Mesenchymal stem cell (in vitro differentiated cells and primary cell): ENCODE results near the gene TNFSF11.

Experiments
- DNase-seq: peaks from one replicate; pipeline ENCODE4 v3.0.0-alpha.2; 2013
- H2AFZ ChIP-seq: one replicate; pipeline ENCODE4 v1.6.1; 2013; ENCODE audit warnings: low read depth, mild to moderate bottlenecking, control low read depth, inconsistent platforms, low read length, moderate library complexity
- H2AK5ac ChIP-seq: 2 replicates; pipeline ENCODE4 v1.6.1; 2013; ENCODE audit warnings: low read length, moderate library complexity, mild to moderate bottlenecking, inconsistent platforms; ENCODE audit not compliant: severe bottlenecking
- H2BK120ac ChIP-seq: one replicate; pipeline ENCODE4 v1.6.1; 2013; ENCODE audit warnings: low read depth, mild to moderate bottlenecking, inconsistent platforms, low read length, moderate library complexity
- H2BK12ac ChIP-seq, 2 experiments: one replicate each; pipeline ENCODE4 v1.6.1; 2013; ENCODE audit warnings: inconsistent platforms in 2 of 2, low read length in 2 of 2, mild to moderate bottlenecking in 2 of 2, moderate library complexity in 2 of 2, control low read depth in 1 of 2
- H2BK15ac ChIP-seq: one replicate; pipeline ENCODE4 v1.6.1; 2013; ENCODE audit warnings: mild to moderate bottlenecking, low read depth, inconsistent platforms; ENCODE audit not compliant: poor library complexity, severe bottlenecking
- H2BK5ac ChIP-seq: 2 replicates; pipeline ENCODE4 v1.6.1; 2013; ENCODE audit warnings: low read depth, mild to moderate bottlenecking, low read length, control low read depth, inconsistent platforms; ENCODE audit not compliant: poor library complexity, severe bottlenecking
- H3K14ac ChIP-seq, 2 experiments: one replicate each; pipeline ENCODE4 v1.6.1; 2013; ENCODE audit warnings: inconsistent platforms in 2 of 2, low read length in 2 of 2, control low read depth in 1 of 2, mild to moderate bottlenecking in 1 of 2, moderate library complexity in 1 of 2
- H3K18ac ChIP-seq, 2 experiments: one replicate each; pipeline ENCODE4 v1.6.1; 2013; ENCODE audit warnings: inconsistent platforms in 2 of 2, low read length in 2 of 2, control low read depth in 1 of 2, low read depth in 1 of 2, mild to moderate bottlenecking in 1 of 2
- H3K23ac ChIP-seq, 2 experiments: one replicate each; pipeline ENCODE4 v1.6.1; 2013; ENCODE audit warnings: inconsistent platforms in 2 of 2, low read length in 2 of 2, mild to moderate bottlenecking in 2 of 2, moderate library complexity in 2 of 2, control low read depth in 1 of 2
- H3K27ac ChIP-seq: 2 replicates; pipeline ENCODE4 v1.5.1; 2013; ENCODE audit warnings: mild to moderate bottlenecking, moderate library complexity, low read length, control low read depth, inconsistent platforms; ENCODE audit not compliant: poor library complexity, severe bottlenecking
- H3K27me3 ChIP-seq, 2 experiments: 2 replicates each; pipeline versions ENCODE4 v1.6.1 to v1.7.0; 2013; ENCODE audit warnings: low read length in 2 of 2, mild to moderate bottlenecking in 2 of 2, moderate library complexity in 2 of 2, control low read depth in 1 of 2, inconsistent platforms in 1 of 2; ENCODE audit not compliant: control insufficient read depth in 1 of 2, insufficient read depth in 1 of 2
- H3K36me3 ChIP-seq, 2 experiments: 2 replicates each; pipeline versions ENCODE4 v1.6.1 to v1.7.0; 2013; ENCODE audit warnings: low read length in 2 of 2, control low read depth in 1 of 2, inconsistent platforms in 1 of 2, low read depth in 1 of 2, mild to moderate bottlenecking in 1 of 2; ENCODE audit not compliant: insufficient read depth in 2 of 2, control insufficient read depth in 1 of 2
- H3K4ac ChIP-seq, 2 experiments: one replicate each; pipeline ENCODE4 v1.6.1; 2013; ENCODE audit warnings: inconsistent platforms in 2 of 2, low read length in 2 of 2, mild to moderate bottlenecking in 2 of 2, moderate library complexity in 2 of 2, control low read depth in 1 of 2, low read depth in 1 of 2
- H3K4me1 ChIP-seq: 2 replicates; pipeline ENCODE4 v1.6.1; 2013; ENCODE audit warnings: low read depth, low read length, control low read depth; ENCODE audit not compliant: control insufficient read depth, insufficient read depth
- H3K4me2 ChIP-seq: 2 replicates; pipeline ENCODE4 v1.6.1; 2013; ENCODE audit warnings: low read length, mild to moderate bottlenecking, inconsistent platforms; ENCODE audit not compliant: poor library complexity, severe bottlenecking
- H3K4me3 ChIP-seq, 2 experiments: 2 replicates each; pipeline versions ENCODE4 v1.5.1 to v1.7.0; 2013; ENCODE audit warnings: low read length in 2 of 2, mild to moderate bottlenecking in 2 of 2, control low read depth in 1 of 2, low read depth in 1 of 2; ENCODE audit not compliant: insufficient read depth in 1 of 2
- H3K79me1 ChIP-seq: replicated peaks from 2 replicates; pipeline ENCODE4 v1.6.1; 2013; ENCODE audit warnings: mild to moderate bottlenecking, control low read depth, low read length, inconsistent platforms; ENCODE audit not compliant: poor library complexity, severe bottlenecking
- H3K9ac ChIP-seq: 2 replicates; pipeline ENCODE4 v1.7.0; 2013; ENCODE audit warnings: mild to moderate bottlenecking, low read length, moderate library complexity
- H3K9me3 ChIP-seq: 2 replicates; pipeline ENCODE4 v1.7.0; 2013; ENCODE audit warnings: mild to moderate bottlenecking, low read length; ENCODE audit not compliant: control insufficient read depth
- H4K8ac ChIP-seq: one replicate; pipeline ENCODE4 v1.6.1; 2013; ENCODE audit warnings: inconsistent platforms, mild to moderate bottlenecking, low read length, moderate library complexity
- H4K91ac ChIP-seq: one replicate; pipeline ENCODE4 v1.6.1; 2013; ENCODE audit warnings: mild to moderate bottlenecking, low read length, inconsistent platforms
- WGBS: methylation state at CpG from one replicate; pipeline ENCODE4 v1.1.7; 2013; ENCODE audit warnings: mixed read lengths; 5-methylcytosine and 5-hydroxymethylcytosine counted together

Gene TNFSF11

DNA sequence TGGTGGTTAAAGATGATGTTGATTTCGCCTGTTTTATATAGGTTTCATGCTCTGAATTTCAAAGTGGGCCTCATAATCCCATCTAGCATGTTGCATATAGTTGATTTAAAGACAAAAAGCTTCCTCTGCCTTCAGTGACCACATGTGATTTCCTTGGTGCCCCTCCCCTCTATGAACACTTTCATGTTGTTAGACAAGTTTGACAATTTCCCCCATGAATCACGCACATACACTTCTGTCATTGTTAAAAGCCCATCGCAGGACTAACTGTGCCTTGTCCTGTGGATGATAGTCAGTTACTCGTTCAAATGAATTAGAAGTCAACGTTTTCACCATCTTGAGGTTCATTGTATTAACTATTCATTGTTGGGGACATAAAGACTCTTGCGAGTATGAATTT lies 6.7 kb downstream of the TNFSF11 start:
- DNase-seq: no peak
- Histone ChIP-seq H2AK5ac (no peak overlapping the region), H3K4me3 (no peak overlapping the region), H3K4me2 (no peak overlapping the region), H2BK5ac (no peak overlapping the region), H3K4ac (no peak overlapping the region), H4K8ac (no peak overlapping the region), H3K4me1 (no peaks in the 10 kb centered on the region), H3K36me3 (no peaks in the 10 kb centered on the region), H3K18ac (no peak overlapping the region), H3K27ac (no peak overlapping the region), H3K27me3 (peaks cover 6 to 24% of the 10 kb centered on the region in 2 experiments), H2BK120ac (no peak overlapping the region), H3K9ac (no peak overlapping the region), H4K91ac (no peak overlapping the region), H3K14ac (no peak overlapping the region), H3K9me3 (no peaks in the 10 kb centered on the region), H2BK12ac (no peak overlapping the region), H2AFZ (no peak overlapping the region), H3K23ac (no peak overlapping the region), H2BK15ac (no peak overlapping the region), H3K79me1 (no peaks in the 10 kb centered on the region)
- 90% methylated on average over 4 of the region's 6 CpGs for WGBS

DNA sequence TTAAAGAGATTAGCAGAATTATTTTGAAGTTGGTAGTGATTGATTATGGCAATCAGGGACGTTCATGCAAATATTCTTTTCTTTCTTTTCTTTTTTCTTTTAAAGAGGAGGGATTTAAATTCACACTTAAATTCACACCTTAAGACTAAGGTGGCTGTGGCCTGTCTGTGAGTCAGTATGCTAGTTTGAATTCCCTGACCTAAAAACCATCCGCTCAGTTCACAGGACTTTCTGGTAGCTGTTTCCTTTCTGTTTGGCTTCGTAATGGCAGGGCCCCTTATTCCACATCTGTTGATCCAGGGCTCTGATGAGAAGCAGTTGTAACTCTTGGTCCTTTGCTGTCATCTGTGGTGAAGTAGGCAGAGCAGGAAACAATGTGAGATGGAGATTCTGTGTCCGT lies 7.5 kb downstream of the TNFSF11 start:
- no peaks in the 10 kb centered on the region for H3K36me3 ChIP-seq
- no peak overlapping the region for H3K18ac ChIP-seq
- DNase-seq: no peak
- no peaks in the 10 kb centered on the region for H3K79me1 ChIP-seq
- H3K23ac ChIP-seq: no peak overlapping the region
- no peak overlapping the region for H2BK120ac ChIP-seq
- no peak overlapping the region for H4K8ac ChIP-seq
- H3K4me3 ChIP-seq: no peak overlapping the region
- H3K4me1 ChIP-seq: no peaks in the 10 kb centered on the region
- WGBS: 62% methylated on average over 3 of the region's 4 CpGs
- no peak overlapping the region for H2AFZ ChIP-seq
- H3K27ac ChIP-seq: no peak overlapping the region
- no peak overlapping the region for H4K91ac ChIP-seq
- H3K9ac ChIP-seq: no peak overlapping the region
- no peak overlapping the region for H2AK5ac ChIP-seq
- H2BK15ac ChIP-seq: no peak overlapping the region
- H3K4ac ChIP-seq: no peak overlapping the region
- H3K14ac ChIP-seq: no peak overlapping the region
- no peaks in the 10 kb centered on the region for H3K9me3 ChIP-seq
- no peak overlapping the region for H2BK5ac ChIP-seq
- peaks cover 0 to 16% of the 10 kb centered on the region in 2 experiments for H3K27me3 ChIP-seq
- no peak overlapping the region for H2BK12ac ChIP-seq
- no peak overlapping the region for H3K4me2 ChIP-seq

- Histone ChIP-seq H3K4ac (no peak overlapping the region), H3K27ac (no peak overlapping the region), H2BK12ac (no peak overlapping the region), H2AK5ac (no peak overlapping the region), H4K91ac (no peak overlapping the region), H2BK5ac (no peak overlapping the region), H2BK120ac (no peak overlapping the region), H3K4me3 (no peak overlapping the region), H4K8ac (no peak overlapping the region), H2BK15ac (no peak overlapping the region), H3K4me2 (no peak overlapping the region), H3K18ac (no peak overlapping the region), H3K27me3 (peaks cover 0 to 14% of the 10 kb centered on the region in 2 experiments), H3K36me3 (no peaks in the 10 kb centered on the region), H3K4me1 (no peaks in the 10 kb centered on the region), H3K14ac (no peak overlapping the region), H3K9ac (no peak overlapping the region), H3K9me3 (no peaks in the 10 kb centered on the region), H3K23ac (no peak overlapping the region), H3K79me1 (no peaks in the 10 kb centered on the region), H2AFZ (no peak overlapping the region)
- 88% methylated on average over 4 of the region's 4 CpGs for whole genome bisulfite sequencing
- no peak for DNase-seq
Observed at GRCh38 chr13:42591602-42592001, 17.6 kb downstream of the TNFSF11 start.

DNA sequence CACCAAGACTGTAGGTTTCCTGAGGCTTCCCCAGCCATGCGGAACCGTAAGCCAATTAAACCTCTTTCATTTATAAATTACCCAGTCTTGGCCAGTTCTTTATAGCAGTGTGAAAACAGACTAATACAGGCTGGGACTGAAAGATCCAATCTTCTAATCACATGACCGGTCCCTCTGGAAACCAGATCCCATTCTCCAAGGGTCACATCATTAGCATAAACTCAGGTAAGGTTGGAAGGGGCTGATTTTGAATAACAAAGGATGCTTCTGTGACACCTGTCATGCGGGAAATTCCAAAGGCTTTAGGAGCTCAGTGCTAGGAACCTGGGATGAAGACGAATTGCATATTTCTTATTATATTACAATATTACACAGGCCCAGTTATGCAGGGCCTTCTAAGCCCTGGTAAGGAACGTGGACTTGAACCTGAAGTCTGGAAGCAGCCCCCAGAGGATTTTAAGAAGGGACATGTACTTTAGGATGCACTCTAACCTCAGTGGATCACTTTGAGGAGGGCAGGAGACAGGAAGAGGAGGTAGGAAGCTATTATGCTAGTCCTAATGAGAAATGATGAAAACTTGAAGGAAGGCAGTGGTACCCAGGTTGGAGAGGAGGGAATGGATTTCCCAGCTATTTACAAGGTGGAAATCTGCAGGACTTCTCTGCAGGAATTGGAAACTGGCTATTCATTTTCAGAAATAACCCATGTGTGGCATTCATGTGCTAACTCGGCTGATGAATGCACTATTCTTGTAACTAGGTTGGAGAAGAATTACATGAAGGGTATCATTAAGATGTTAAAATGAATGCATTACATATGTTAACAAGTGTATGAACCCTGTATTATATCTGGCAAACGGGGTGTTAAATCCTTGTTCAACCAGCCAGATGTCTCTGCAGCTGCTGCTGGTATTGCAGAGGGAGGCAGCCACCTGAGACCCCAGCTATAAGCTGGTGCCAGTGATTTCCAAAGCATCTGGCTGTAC lies 19.3 kb downstream of the TNFSF11 start:
- Histone ChIP-seq H2BK5ac (no peak overlapping the region), H3K9me3 (no peaks in the 10 kb centered on the region), H3K4me1 (no peaks in the 10 kb centered on the region), H3K27me3 (peaks cover 0 to 14% of the 10 kb centered on the region in 2 experiments), H4K91ac (no peak overlapping the region), H2AFZ (no peak overlapping the region), H3K9ac (no peak overlapping the region), H3K4me2 (no peak overlapping the region), H2AK5ac (no peak overlapping the region), H3K18ac (peak overlapping the region in 1 of 2 experiments; percentile 29), H2BK120ac (no peak overlapping the region), H2BK12ac (peak overlapping the region; percentile 35 to 40), H3K79me1 (no peaks in the 10 kb centered on the region), H4K8ac (no peak overlapping the region), H3K23ac (no peak overlapping the region), H3K4ac (no peak overlapping the region), H3K14ac (no peak overlapping the region), H2BK15ac (peak overlapping the region; percentile 16), H3K27ac (no peak overlapping the region), H3K36me3 (no peaks in the 10 kb centered on the region), H3K4me3 (no peak overlapping the region)
- WGBS: 41% methylated on average over 3 of the region's 8 CpGs
- DNase-seq: no peak
